Measurements from ENCODE around the gene SLC23A3.

GRCh38 chr2:219112062-219112406 is 57.8 kb downstream of the SLC23A3 start:
- TF ChIP-seq EZH2 (IDR thresholded peaks at IDR 0.05; ENCODE audit: borderline replicate concordance, control insufficient read depth, low read depth, low read length) (no peak), PBX3 (IDR thresholded peaks at IDR 0.05; ENCODE audit: insufficient replicate concordance, low read depth, low read length) (no peak), BMI1 (IDR thresholded peaks at IDR 0.05; ENCODE audit: borderline replicate concordance) (no peak), ETV6 (conservative IDR thresholded peaks at IDR 0.05 in 1 of 2, IDR thresholded peaks at IDR 0.05 in 1 of 2; ENCODE audit: borderline replicate concordance in 1 of 2, low read depth in 1 of 2) (no peak), POLR2AphosphoS5 (IDR thresholded peaks at IDR 0.05; ENCODE audit: low read length) (no peak), NFIC (IDR thresholded peaks at IDR 0.05; ENCODE audit: low read depth, low read length) (no peak), CTCF (IDR thresholded peaks at IDR 0.05 in 2 of 3, conservative IDR thresholded peaks at IDR 0.05 in 1 of 3; ENCODE audit: control insufficient read depth in 2 of 3, extremely low read depth in 1 of 3, insufficient read depth in 1 of 3, low read depth in 3 of 3, low read length in 3 of 3) (no peak)
